GM12878 (cell line): ENCODE measurements around the gene BCL2L12. TPM values are rescaled to one million over a fixed set of nuclear protein-coding genes. Genes with fewer than 3 reads are reported as not detected.

Experiments used
- ATAC-seq: fragments of 200-7000 bp; cut with Tn5 transposase; 3 replicates; pipeline ENCODE4 v1.9.1; 2020; ENCODE audit warnings: mild to moderate bottlenecking, moderate library complexity
- BruUV-seq: library from RNA; stranded (reverse); fragments of 400-500 nt; replicated peaks from 2 replicates; lab custom pipeline; 2021; lab: Mats Ljungman, UMichigan
- CTCF ChIA-PET: fragments of 300-600 bp; sonication (Branson Sonifier 250); formaldehyde crosslinking; extraction: SDS; loops from one replicate; lab custom pipeline; 2021; ENCODE audit warnings: inconsistent platforms; lab: Yijun Ruan, JAX
- POLR2A ChIA-PET: fragments of 350-600 bp; formaldehyde crosslinking; extraction: SDS; loops from one replicate; lab custom pipeline; 2021; ENCODE audit warnings: inconsistent platforms; lab: Charles Lee
- RAD21 ChIA-PET: fragments of 300-600 bp; sonication (Branson Sonifier 250); formaldehyde crosslinking; loops from one replicate; lab custom pipeline; 2023; ENCODE audit warnings: antibody characterized with exemption; ENCODE audit not compliant: unreplicated experiment; lab: Charles Lee
- SMC1A ChIA-PET: fragments of 300-600 bp; sonication (Branson Sonifier 250); formaldehyde crosslinking; loops from one replicate; lab custom pipeline; 2023; ENCODE audit not compliant: unreplicated experiment, uncharacterized antibody; lab: Charles Lee
- DNase-seq: peaks from one replicate; pipeline ENCODE4 v3.0.0-alpha.2; 2011; ENCODE audit warnings: low read depth, low spot score
- FAIRE-seq: peaks from 3 replicates; lab custom pipeline; 2011; peaks lifted over from hg19 to GRCh38; lab: Jason Lieb, UNC
- H2AFZ ChIP-seq: 2 replicates; pipeline ENCODE4 v1.6.0; 2011; ENCODE audit warnings: low read depth, low read length, control low read depth; ENCODE audit not compliant: control insufficient read depth
- H3K27ac ChIP-seq: 2 replicates; pipeline ENCODE4 v1.5.1; 2011; ENCODE audit warnings: control low read depth; ENCODE audit not compliant: control insufficient read depth, insufficient read depth
- H3K27me3 ChIP-seq, 2 experiments: replicated peaks in 1 of 2; 2 replicates each; pipeline versions ENCODE4 v1.6.0 to v1.6.1; 2011; ENCODE audit warnings: low read length in 1 of 2; ENCODE audit not compliant: control insufficient read depth in 2 of 2, insufficient read depth in 2 of 2
- H3K36me3 ChIP-seq, 2 experiments: 2 replicates each; pipeline ENCODE4 v1.5.1; 2011; ENCODE audit warnings: low read length in 1 of 2; ENCODE audit not compliant: control insufficient read depth in 2 of 2, insufficient read depth in 2 of 2
- H3K4me1 ChIP-seq: 2 replicates; pipeline ENCODE4 v1.6.1; 2011; ENCODE audit warnings: mild to moderate bottlenecking, low read length, moderate library complexity, mixed read lengths; ENCODE audit not compliant: control insufficient read depth, insufficient read depth
- H3K4me2 ChIP-seq: 2 replicates; pipeline ENCODE4 v1.6.0; 2011; ENCODE audit warnings: control low read depth; ENCODE audit not compliant: control insufficient read depth, insufficient read depth
- H3K4me3 ChIP-seq: fragments of 200-600 bp; sonication (generic); 2 replicates; pipeline ENCODE4 v1.5.1; 2016
- H3K79me2 ChIP-seq: 2 replicates; pipeline ENCODE4 v1.6.0; 2011; ENCODE audit warnings: low read length; ENCODE audit not compliant: control insufficient read depth, insufficient read depth
- H3K9ac ChIP-seq: 2 replicates; pipeline ENCODE4 v1.8.0; 2011; ENCODE audit warnings: low read length, control low read depth, mixed read lengths; ENCODE audit not compliant: control insufficient read depth, insufficient read depth
- H3K9me3 ChIP-seq: replicated peaks from 3 replicates; pipeline ENCODE4 v1.5.1; 2011; ENCODE audit warnings: mild to moderate bottlenecking, low read length; ENCODE audit not compliant: control insufficient read depth, insufficient read depth
- H4K20me1 ChIP-seq: 2 replicates; pipeline ENCODE4 v1.6.0; 2011; ENCODE audit not compliant: control insufficient read depth, insufficient read depth
- BACH1 ChIP-seq: fragments of 450-650 bp; IDR thresholded peaks from 2 replicates; pipeline ENCODE4 v1.6.1; 2017; ENCODE audit warnings: mild to moderate bottlenecking, borderline replicate concordance
- BCL3 ChIP-seq: IDR thresholded peaks from 2 replicates; pipeline ENCODE4 v1.6.1; 2011; ENCODE audit warnings: borderline replicate concordance, low read depth, mild to moderate bottlenecking, moderate library complexity, low read length; ENCODE audit not compliant: insufficient read depth, poor library complexity, severe bottlenecking
- BRCA1 ChIP-seq: IDR thresholded peaks from 2 replicates; pipeline ENCODE4 v1.6.1; 2011; ENCODE audit warnings: low read depth, low read length, improper control_type of control experiment
- CHD2 ChIP-seq: IDR thresholded peaks from 2 replicates; pipeline ENCODE4 v1.6.1; 2011; ENCODE audit warnings: low read depth, low read length, improper control_type of control experiment, borderline replicate concordance
- DPF2 ChIP-seq: fragments of 450-650 bp; IDR thresholded peaks from 2 replicates; pipeline ENCODE4 v1.6.1; 2017; ENCODE audit warnings: mild to moderate bottlenecking
- ESRRA ChIP-seq: IDR thresholded peaks from 2 replicates; pipeline ENCODE4 v1.6.1; 2012; ENCODE audit warnings: mild to moderate bottlenecking, low read length, improper control_type of control experiment
- GABPA ChIP-seq: IDR thresholded peaks from 2 replicates; pipeline ENCODE4 v1.6.1; 2014; ENCODE audit warnings: antibody characterized with exemption, low read depth, mild to moderate bottlenecking, inconsistent platforms
- GATAD2B ChIP-seq: fragments of 450-650 bp; conservative IDR thresholded peaks from 2 replicates; pipeline ENCODE4 v1.6.1; 2017; ENCODE audit warnings: low read depth, mild to moderate bottlenecking, moderate library complexity
- HSF1 ChIP-seq: fragments of 150-350 bp; IDR thresholded peaks from 2 replicates; pipeline ENCODE4 v1.6.1; 2014; ENCODE audit warnings: mild to moderate bottlenecking, low read depth, low read length
- IKZF1 ChIP-seq: fragments of 450-650 bp; conservative IDR thresholded peaks from 2 replicates; pipeline ENCODE4 v1.6.1; 2017; ENCODE audit warnings: antibody characterized with exemption, mild to moderate bottlenecking
- IRF4 ChIP-seq: IDR thresholded peaks from 2 replicates; pipeline ENCODE4 v1.6.1; 2011; ENCODE audit warnings: low read depth, low read length
- MTA3 ChIP-seq: IDR thresholded peaks from 2 replicates; pipeline ENCODE4 v1.6.1; 2012; ENCODE audit warnings: low read length, inconsistent platforms, borderline replicate concordance
- POU2F2 ChIP-seq: IDR thresholded peaks from 3 replicates; pipeline ENCODE4 v1.6.1; 2011; ENCODE audit warnings: low read depth, mild to moderate bottlenecking, low read length, borderline replicate concordance
- SIN3A ChIP-seq: IDR thresholded peaks from 2 replicates; pipeline ENCODE4 v1.6.1; 2012; ENCODE audit warnings: low read depth, low read length, improper control_type of control experiment
- TBL1XR1 ChIP-seq: IDR thresholded peaks from 2 replicates; pipeline ENCODE4 v1.6.1; 2012; ENCODE audit warnings: low read depth, low read length, improper control_type of control experiment
- USF2 ChIP-seq: IDR thresholded peaks from 2 replicates; pipeline ENCODE4 v1.6.1; 2011; ENCODE audit warnings: low read depth, low read length, improper control_type of control experiment, borderline replicate concordance
- ZNF274 ChIP-seq: IDR thresholded peaks from one replicate; pipeline ENCODE4 v1.8.0; 2011; ENCODE audit not compliant: insufficient read length, insufficient read depth
- WGBS: methylation state at CpG from one replicate; pipeline ENCODE4 v1.1.6; 2016; ENCODE audit warnings: low lambda C conversion rate; ENCODE audit not compliant: insufficient replicate concordance, insufficient coverage; ENCODE audit errors: missing lambda C conversion rate; 5-methylcytosine and 5-hydroxymethylcytosine counted together
- in situ Hi-C: fragments of 300-500 bp; cut with MboI; formaldehyde crosslinking; loops from 9 replicates; pipeline ENCODE4 v1.14.3; 2018; ENCODE audit warnings: mixed read lengths
- intact Hi-C: fragments of 100-400 bp; cut with micrococcal nuclease; formaldehyde crosslinking; loops from one replicate; pipeline ENCODE4 v1.14.2; 2022; ENCODE audit not compliant: unreplicated experiment
- polyA plus RNA-seq, 11 experiments: library from polyadenylated mRNA; depleted of rRNA in 4 of 11; unstranded in 6 of 11; stranded (reverse) in 5 of 11; fragments of >200 nt; fragmentation: Nextera tagmentation in 4 of 11; fragmentation: Illumina TruSeq in 1 of 11; extraction: Ambion mirVana in 4 of 11; extraction: Trizol in 1 of 11; gene quantifications; 1 replicate in 1 of 11; 2 replicates in 10 of 11; pipeline versions ENCODE4 v1.2.1 to v1.2.3, GENCODE V29; 2011 to 2016; ENCODE audit warnings: inconsistent platforms in 2 of 11, missing spikeins in 2 of 11, low read depth in 1 of 11
- total RNA-seq, 4 experiments: library from RNA; depleted of rRNA in 3 of 4; stranded (reverse); fragments of >200 nt in 3 of 4; fragmentation: Illumina TruSeq in 1 of 4; extraction: Trizol in 1 of 4; gene quantifications; 2 replicates each; pipeline versions ENCODE4 v1.2.1 to v1.2.3, GENCODE V29; 2013 to 2021
- TF ChIP-seq, protein P1 (sequence below): IDR thresholded peaks from 2 replicates; pipeline ENCODE4 v1.6.1; 2012; ENCODE audit warnings: low read depth, low read length, improper control_type of control experiment
- TF ChIP-seq, protein P2 (sequence below): IDR thresholded peaks from 2 replicates; pipeline ENCODE4 v1.6.1; 2011; ENCODE audit warnings: borderline replicate concordance, low read depth, mild to moderate bottlenecking, moderate library complexity, mixed read lengths, low read length; ENCODE audit not compliant: insufficient read depth; ENCODE audit errors: extremely low read length

The BCL2L12 gene
- total and polyA plus RNA-seq, 10 of the 15 experiments (the other 5 are each of a cell fraction or from before 2014, with no cell fraction given) = 1.8 to 143 (median 50.4) TPM

GRCh38 chr19:49696865-49697264 is 31.1 kb downstream of the BCL2L12 start:
- BruUV-seq = no TSS peak
- ChIA-PET CTCF (no interaction called here), POLR2A (no interaction called here), RAD21 (no interaction called here), SMC1A (no interaction called here)
- no peaks in the 10 kb centered on the region for H3K79me2 ChIP-seq
- in situ Hi-C loops = no loop called here
- H3K4me1 ChIP-seq = no peaks in the 10 kb centered on the region
- H3K4me3 ChIP-seq = no peak overlapping the region
- TF ChIP-seq POU2F2 (no peak), BCL3 (no peak), IKZF1 (no peak), CHD2 (no peak), SIN3A (no peak), ESRRA (no peak), BACH1 (no peak), DPF2 (no peak), BRCA1 (no peak), TBL1XR1 (no peak), IRF4 (no peak), HSF1 (no peak), USF2 (no peak), GATAD2B (no peak), MTA3 (no peak), GABPA (no peak), ZNF274 (no peak)
- TF ChIP-seq, protein P1, sequence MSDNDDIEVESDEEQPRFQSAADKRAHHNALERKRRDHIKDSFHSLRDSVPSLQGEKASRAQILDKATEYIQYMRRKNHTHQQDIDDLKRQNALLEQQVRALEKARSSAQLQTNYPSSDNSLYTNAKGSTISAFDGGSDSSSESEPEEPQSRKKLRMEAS = no peak
- TF ChIP-seq, protein P2, sequence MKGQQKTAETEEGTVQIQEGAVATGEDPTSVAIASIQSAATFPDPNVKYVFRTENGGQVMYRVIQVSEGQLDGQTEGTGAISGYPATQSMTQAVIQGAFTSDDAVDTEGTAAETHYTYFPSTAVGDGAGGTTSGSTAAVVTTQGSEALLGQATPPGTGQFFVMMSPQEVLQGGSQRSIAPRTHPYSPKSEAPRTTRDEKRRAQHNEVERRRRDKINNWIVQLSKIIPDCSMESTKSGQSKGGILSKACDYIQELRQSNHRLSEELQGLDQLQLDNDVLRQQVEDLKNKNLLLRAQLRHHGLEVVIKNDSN = no peak
- intact Hi-C loops = no loop called here
- no peaks in the 10 kb centered on the region for H3K36me3 ChIP-seq
- 53% methylated on average over 7 of the region's 7 CpGs for WGBS
- ATAC-seq (no peak), DNase-seq (no peak), FAIRE-seq (no peak)
- H3K27me3 ChIP-seq = no peaks in the 10 kb centered on the region
- H4K20me1 ChIP-seq = no peaks in the 10 kb centered on the region
- H3K27ac ChIP-seq = no peak overlapping the region
- H2AFZ ChIP-seq = no peak overlapping the region
- H3K9ac ChIP-seq = no peak overlapping the region
- H3K9me3 ChIP-seq = no peaks in the 10 kb centered on the region
- H3K4me2 ChIP-seq = no peak overlapping the region
